Measurements from ENCODE around the gene PIP5KL1. TPM values are rescaled to one million over a fixed set of nuclear protein-coding genes. Genes with fewer than 3 reads are reported as not detected.

PIP5KL1 gene
- total and polyA plus RNA-seq, 2 of the 8 experiments (the other 6 are each of a cell fraction or from before 2014, with no cell fraction given) = 13.4 to 15.4 TPM

DNA sequence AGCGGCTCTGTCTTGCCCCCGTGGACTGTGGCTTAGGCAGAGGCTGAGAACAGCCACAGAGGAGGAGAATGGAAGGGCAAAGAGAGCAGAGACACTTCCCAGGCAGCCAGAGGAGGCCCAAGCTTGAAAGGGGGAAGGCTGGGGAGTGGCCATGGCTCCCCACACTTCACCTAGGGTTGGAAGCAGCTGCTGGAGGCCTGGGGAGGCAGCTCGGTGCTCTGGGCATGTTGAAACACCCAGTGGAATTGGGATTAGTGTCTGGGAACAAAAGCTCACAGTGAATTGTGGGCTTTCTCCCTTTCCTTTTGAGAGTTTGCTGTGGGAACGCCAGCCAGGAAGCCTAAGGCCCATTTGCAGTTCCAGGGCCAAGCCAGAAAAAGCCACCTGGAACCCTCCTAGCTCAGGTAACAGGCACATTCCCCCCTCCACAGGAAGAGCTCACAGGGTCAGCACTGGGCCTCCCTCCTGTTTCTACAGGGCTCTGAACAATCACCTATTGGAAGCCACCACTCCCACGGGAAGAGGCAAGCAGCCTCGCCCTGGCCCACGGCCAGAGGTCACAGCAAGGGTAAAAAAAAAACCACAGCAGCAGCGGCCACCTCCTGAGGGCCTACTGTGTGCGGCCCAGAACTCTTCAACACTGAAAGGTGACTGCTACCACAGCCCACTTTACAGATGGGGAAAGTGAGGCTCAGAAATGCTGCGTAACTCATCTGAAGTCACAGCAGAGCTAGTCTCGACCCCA, 30.0 kb upstream of the PIP5KL1 start:
- Histone ChIP-seq H3K14ac (ENCODE audit: insufficient read length) (no peak overlapping the region), H3K36me3 (ENCODE audit: control insufficient read depth in 2 of 4, insufficient read depth in 4 of 4, low read length in 3 of 4) (no peaks in the 10 kb centered on the region), H4K91ac (replicated peaks; ENCODE audit: insufficient read length, low read length) (no peak overlapping the region), H2BK120ac (replicated peaks; ENCODE audit: low read depth, low read length) (no peak overlapping the region), H3K4ac (replicated peaks; ENCODE audit: insufficient read length, low read depth, low read length) (no peak overlapping the region), H4K5ac (ENCODE audit: insufficient read length, low read depth, low read length) (peak overlapping the region; percentile 21), H4K20me1 (replicated peaks in 1 of 2; ENCODE audit: control insufficient read depth in 1 of 2, insufficient read depth in 2 of 2, low read length in 2 of 2) (peaks cover 13 to 32% of the 10 kb centered on the region in 2 experiments), H2AK5ac (ENCODE audit: low read depth, low read length) (no peak overlapping the region), H3K23me2 (ENCODE audit: low read depth, low read length) (no peaks in the 10 kb centered on the region), H3K79me2 (ENCODE audit: control insufficient read depth in 1 of 2, insufficient read depth in 2 of 2, low read length in 2 of 2) (peaks cover 0 to 95% of the 10 kb centered on the region in 2 experiments; a peak in 2 of 4 replicates), H3K23ac (ENCODE audit: insufficient read length) (no peak overlapping the region), H4K8ac (ENCODE audit: extremely low read depth, insufficient read depth, low read length) (peak overlapping the region; percentile 80; the same call in 1 of the 2 replicates), H2BK20ac (ENCODE audit: low read length) (no peak overlapping the region), H3K56ac (replicated peaks; ENCODE audit: insufficient read length, low read depth, low read length) (no peak overlapping the region), H2AFZ (ENCODE audit: low read length) (no peak overlapping the region), H2BK5ac (ENCODE audit: low read depth, low read length) (peak overlapping the region; percentile 35; the same call in 1 of the 2 replicates), H3K4me1 (replicated peaks in 1 of 4; ENCODE audit: control insufficient read depth in 3 of 4, insufficient read depth in 4 of 4, low read length in 3 of 4) (peaks cover 0 to 34% (median 12%) of the 10 kb centered on the region in 4 experiments; a peak in 5 of 7 replicates), H3K4me3 (ENCODE audit: extremely low read depth in 1 of 4, insufficient read depth in 2 of 4, low read depth in 3 of 4, low read length in 4 of 4) (no peak overlapping the region), H3K18ac (ENCODE audit: extremely low read depth, low read length) (peak overlapping the region; percentile 19; the same call in 1 of the 2 replicates), H3K9me3 (ENCODE audit: insufficient read depth in 2 of 2, low read depth in 1 of 2, low read length in 1 of 2) (no peaks in the 10 kb centered on the region), H2BK15ac (ENCODE audit: low read length) (0 out of 2 replicates have a peak overlapping the region, but pooled peaks have one; percentile 61), H3K27me3 (replicated peaks in 1 of 4; ENCODE audit: control insufficient read depth in 3 of 4, extremely low read depth in 1 of 4, insufficient read depth in 3 of 4, low read length in 3 of 4) (no peaks in the 10 kb centered on the region), H3K27ac (ENCODE audit: low read depth, low read length) (no peak overlapping the region), H3K4me2 (ENCODE audit: insufficient read depth in 1 of 2, low read depth in 2 of 2, low read length in 2 of 2) (no peak overlapping the region), H3K79me1 (ENCODE audit: low read depth, low read length) (peaks cover 21% of the 10 kb centered on the region), H3K9ac (replicated peaks in 1 of 4; ENCODE audit: extremely low read depth in 1 of 4, low read depth in 3 of 4, low read length in 3 of 4) (peak overlapping the region in 1 of 4 experiments; percentile 37; a peak in 2 of 7 replicates), H2BK12ac (ENCODE audit: low read depth, low read length) (0 out of 2 replicates have a peak overlapping the region, but pooled peaks have one; percentile 50)
- CTCF ChIA-PET (ENCODE audit: partially characterized antibody) = interaction anchor here (0.6 to 35.5 kb wide), 12 partner anchors 8 to 157 kb away, joined by 3 to 825 read pairs (median 6); no protein-coding TSS in a partner anchor
- POLR2A ChIA-PET (ENCODE audit: partially characterized antibody) = interaction anchor here (0.5 to 3.0 kb wide), 6 partner anchors 9 to 54 kb away, joined by 3 to 16 read pairs (median 4); partner anchors contain the start of genes DPM2 and EEIG1
- 83% methylated on average over 11 of the region's 11 CpGs; no CpG with 5 or more reads in 1 of the 2 experiments for WGBS, 2 experiments (ENCODE audit: extremely low coverage in 1 of 2, insufficient coverage in 1 of 2, insufficient read length in 1 of 2, insufficient replicate concordance in 2 of 2, low coverage in 1 of 2, low lambda C conversion rate in 2 of 2, missing lambda C conversion rate in 1 of 2)
- no peak for DNase-seq (ENCODE audit: low read depth in 1 of 2, low spot score in 2 of 2)
- FAIRE-seq = no peak
- TF ChIP-seq TEAD4 (IDR thresholded peaks at IDR 0.05; ENCODE audit: low read depth, low read length) = no peak
- TF ChIP-seq CBX8 (IDR thresholded peaks at IDR 0.05; ENCODE audit: borderline replicate concordance, low read depth, low read length) = no peak
- TF ChIP-seq RXRA (IDR thresholded peaks at IDR 0.05; ENCODE audit: insufficient read depth, low read depth, low read length) = no peak
- TF ChIP-seq ASH2L (IDR thresholded peaks at IDR 0.05; ENCODE audit: low read length) = no peak
- no peak for TF ChIP-seq MAFK (IDR thresholded peaks at IDR 0.05; ENCODE audit: low read depth, low read length)
- TF ChIP-seq SRF (IDR thresholded peaks at IDR 0.05; ENCODE audit: low read depth, low read length) = no peak
- TF ChIP-seq, protein P1, sequence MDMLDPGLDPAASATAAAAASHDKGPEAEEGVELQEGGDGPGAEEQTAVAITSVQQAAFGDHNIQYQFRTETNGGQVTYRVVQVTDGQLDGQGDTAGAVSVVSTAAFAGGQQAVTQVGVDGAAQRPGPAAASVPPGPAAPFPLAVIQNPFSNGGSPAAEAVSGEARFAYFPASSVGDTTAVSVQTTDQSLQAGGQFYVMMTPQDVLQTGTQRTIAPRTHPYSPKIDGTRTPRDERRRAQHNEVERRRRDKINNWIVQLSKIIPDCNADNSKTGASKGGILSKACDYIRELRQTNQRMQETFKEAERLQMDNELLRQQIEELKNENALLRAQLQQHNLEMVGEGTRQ (IDR thresholded peaks at IDR 0.05; ENCODE audit: low read length) = no peak
- no peak for TF ChIP-seq SIRT6 (IDR thresholded peaks at IDR 0.05; ENCODE audit: low read length)
- no peak for TF ChIP-seq BACH1 (IDR thresholded peaks at IDR 0.05; ENCODE audit: low read length)
- no peak for TF ChIP-seq KDM1A (IDR thresholded peaks at IDR 0.05; ENCODE audit: borderline replicate concordance, low read length)
- TF ChIP-seq RFX5 (IDR thresholded peaks at IDR 0.05; ENCODE audit: borderline replicate concordance, low read depth, low read length) = no peak
